Epithelial cell of proximal tubule (primary cell): ENCODE measurements around the gene ZFP90. TPM values are rescaled to one million over a fixed set of nuclear protein-coding genes. Genes with fewer than 3 reads are reported as not detected.
A peak's percentile ranks its signal among the peaks of the same experiment; 100 is the strongest.

Experiments used
- DNase-seq: peaks from one replicate; pipeline ENCODE4 v3.0.0-alpha.2; 2011; ENCODE audit warnings: low read depth
- H3K4me3 ChIP-seq: 2 replicates; pipeline ENCODE4 v1.5.1; 2011; ENCODE audit warnings: low read depth, mild to moderate bottlenecking, low read length
- CTCF ChIP-seq: conservative IDR thresholded peaks from 2 replicates; pipeline ENCODE4 v1.5.1; 2012; ENCODE audit warnings: low read depth, mild to moderate bottlenecking, low read length
- total RNA-seq: library from RNA; depleted of rRNA; stranded (reverse); fragments of >200 nt; gene quantifications from 2 replicates; pipeline ENCODE4 v1.2.3, GENCODE V29; 2015

ZFP90 gene
- total RNA-seq, 1 donor from 2014 or later: 23.9 TPM

- DNase-seq: no peak
- H3K4me3 ChIP-seq: no peak overlapping the region
- no peak for TF ChIP-seq CTCF
These were observed 21.4 kb upstream of the ZFP90 start for GRCh38 chr16:68517606-68518166.

GRCh38 chr16:68519225-68519745 lies 19.8 kb upstream of the ZFP90 start:
- no peak overlapping the region for H3K4me3 ChIP-seq
- no peak for TF ChIP-seq CTCF
- no peak for DNase-seq

GRCh38 chr16:68520649-68521086 lies 18.4 kb upstream of the ZFP90 start:
- peak overlapping the region; percentile 35 for H3K4me3 ChIP-seq
- DNase-seq: no peak

GRCh38 chr16:68524069-68524820 lies 14.8 kb upstream of the ZFP90 start:
- H3K4me3 ChIP-seq: no peak overlapping the region
- no peak for DNase-seq
- TF ChIP-seq CTCF: no peak

More at GRCh38 chr16:68520649-68521086, 18.4 kb upstream of the ZFP90 start:
- peak; percentile 96 for TF ChIP-seq CTCF

- DNase-seq: no peak
- no peak overlapping the region for H3K4me3 ChIP-seq
- no peak for TF ChIP-seq CTCF
These were observed 12.8 kb upstream of the ZFP90 start for GRCh38 chr16:68526143-68526781.

GRCh38 chr16:68526782-68527145 lies 12.3 kb upstream of the ZFP90 start:
- DNase-seq: no peak
- no peak overlapping the region for H3K4me3 ChIP-seq
- no peak for TF ChIP-seq CTCF
